HepG2 (cell line): ENCODE measurements around the gene FUCA1. TPM values are rescaled to one million over a fixed set of nuclear protein-coding genes. Genes with fewer than 3 reads are reported as not detected.

Source experiments
- ARID3A ChIP-seq: IDR thresholded peaks from 2 replicates; pipeline ENCODE4 v1.6.1; 2012; ENCODE audit warnings: low read depth, low read length, improper control_type of control experiment
- CENPBD1 ChIP-seq: sonication (generic); formaldehyde crosslinking; IDR thresholded peaks from 2 replicates; pipeline ENCODE4 v1.8.0; 2022; ENCODE audit warnings: missing genetic modification reagents, low read depth, mild to moderate bottlenecking, borderline replicate concordance
- ETV5 ChIP-seq: IDR thresholded peaks from 2 replicates; pipeline ENCODE4 v1.6.1; 2018; ENCODE audit warnings: missing biosample characterization, missing genetic modification reagents, inconsistent platforms, borderline replicate concordance
- FOXO1 ChIP-seq: sonication (generic); formaldehyde crosslinking; IDR thresholded peaks from 2 replicates; pipeline ENCODE4 v1.4.0; 2020; ENCODE audit warnings: missing genetic modification reagents
- HIVEP1 ChIP-seq: sonication (generic); formaldehyde crosslinking; IDR thresholded peaks from 2 replicates; pipeline ENCODE4 v1.4.0; 2020; ENCODE audit warnings: mild to moderate bottlenecking, missing genetic modification reagents
- SSRP1 ChIP-seq: IDR thresholded peaks from 2 replicates; pipeline ENCODE4 v1.6.1; 2016; ENCODE audit warnings: control low read depth
- TOPORS ChIP-seq: sonication (generic); formaldehyde crosslinking; IDR thresholded peaks from 2 replicates; pipeline ENCODE4 v1.8.0; 2023; ENCODE audit warnings: mild to moderate bottlenecking, missing genetic modification reagents
- ZBTB21 ChIP-seq: sonication (generic); formaldehyde crosslinking; IDR thresholded peaks from 2 replicates; pipeline ENCODE4 v1.4.0; 2020; ENCODE audit warnings: missing genetic modification reagents
- ZNF549 ChIP-seq: sonication (generic); formaldehyde crosslinking; IDR thresholded peaks from 2 replicates; pipeline ENCODE4 v1.5.0; 2020; ENCODE audit warnings: missing genetic modification reagents
- polyA plus RNA-seq, 8 experiments: library from polyadenylated mRNA; depleted of rRNA in 3 of 8; stranded (reverse) in 7 of 8; unstranded in 1 of 8; fragments of >200 nt; fragmentation: Illumina TruSeq in 4 of 8; extraction: Trizol in 4 of 8; gene quantifications; 2 replicates each; pipeline versions ENCODE4 v1.2.1 to v1.2.3, GENCODE V29; 2011 to 2016; ENCODE audit warnings: low read depth in 4 of 8, missing spikeins in 1 of 8, mixed read lengths in 1 of 8; ENCODE audit not compliant: insufficient read depth in 1 of 8
- total RNA-seq, 5 experiments: library from RNA; depleted of rRNA; stranded (reverse); fragments of >200 nt; fragmentation: Illumina TruSeq; extraction: Trizol; gene quantifications; 2 replicates each; pipeline ENCODE4 v1.2.3, GENCODE V29; 2016; ENCODE audit warnings: low read depth in 1 of 5
- TF ChIP-seq, protein P1 (sequence below): sonication (generic); formaldehyde crosslinking; conservative IDR thresholded peaks from 2 replicates; pipeline ENCODE4 v1.8.0; 2022; ENCODE audit warnings: mild to moderate bottlenecking, moderate library complexity, missing genetic modification reagents
- TF ChIP-seq, protein P2 (sequence below): sonication (generic); formaldehyde crosslinking; IDR thresholded peaks from 2 replicates; pipeline ENCODE4 v1.5.1; 2020; ENCODE audit warnings: mild to moderate bottlenecking, missing genetic modification reagents, borderline replicate concordance
- TF ChIP-seq, protein P3 (sequence below): sonication (generic); formaldehyde crosslinking; IDR thresholded peaks from 2 replicates; pipeline ENCODE4 v1.9.0; 2021; ENCODE audit warnings: missing genetic modification reagents, borderline replicate concordance
- TF ChIP-seq, protein P4 (sequence below), 2 experiments: sonication (generic) in 1 of 2; formaldehyde crosslinking in 1 of 2; IDR thresholded peaks; 2 replicates each; pipeline versions ENCODE4 v1.5.1 to v1.6.1; 2011 to 2020; ENCODE audit warnings: borderline replicate concordance in 1 of 2, low read depth in 1 of 2, low read length in 1 of 2, mild to moderate bottlenecking in 1 of 2, missing genetic modification reagents in 1 of 2, moderate library complexity in 1 of 2

The FUCA1 gene
- total and polyA plus RNA-seq, 2 of the 13 experiments (the other 11 are each of a cell fraction or from before 2014, with no cell fraction given), result 32.7 to 33.6 TPM

- TF ChIP-seq, protein P1, sequence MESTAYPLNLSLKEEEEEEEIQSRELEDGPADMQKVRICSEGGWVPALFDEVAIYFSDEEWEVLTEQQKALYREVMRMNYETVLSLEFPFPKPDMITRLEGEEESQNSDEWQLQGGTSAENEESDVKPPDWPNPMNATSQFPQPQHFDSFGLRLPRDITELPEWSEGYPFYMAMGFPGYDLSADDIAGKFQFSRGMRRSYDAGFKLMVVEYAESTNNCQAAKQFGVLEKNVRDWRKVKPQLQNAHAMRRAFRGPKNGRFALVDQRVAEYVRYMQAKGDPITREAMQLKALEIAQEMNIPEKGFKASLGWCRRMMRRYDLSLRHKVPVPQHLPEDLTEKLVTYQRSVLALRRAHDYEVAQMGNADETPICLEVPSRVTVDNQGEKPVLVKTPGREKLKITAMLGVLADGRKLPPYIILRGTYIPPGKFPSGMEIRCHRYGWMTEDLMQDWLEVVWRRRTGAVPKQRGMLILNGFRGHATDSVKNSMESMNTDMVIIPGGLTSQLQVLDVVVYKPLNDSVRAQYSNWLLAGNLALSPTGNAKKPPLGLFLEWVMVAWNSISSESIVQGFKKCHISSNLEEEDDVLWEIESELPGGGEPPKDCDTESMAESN, result no peak
- TF ChIP-seq CENPBD1 (CRISPR knock-in tag) (no peak), ETV5 (no peak), ZBTB21 (CRISPR knock-in tag) (no peak), TOPORS (CRISPR knock-in tag) (no peak), ZNF549 (CRISPR knock-in tag) (no peak), SSRP1 (CRISPR knock-in tag) (peak; percentile 77; the same call in 1 of the 2 replicates), HIVEP1 (CRISPR knock-in tag) (0 out of 2 replicates have a peak, but pooled peaks have one; percentile 5), ARID3A (no peak), FOXO1 (CRISPR knock-in tag) (no peak)
- TF ChIP-seq, protein P2, sequence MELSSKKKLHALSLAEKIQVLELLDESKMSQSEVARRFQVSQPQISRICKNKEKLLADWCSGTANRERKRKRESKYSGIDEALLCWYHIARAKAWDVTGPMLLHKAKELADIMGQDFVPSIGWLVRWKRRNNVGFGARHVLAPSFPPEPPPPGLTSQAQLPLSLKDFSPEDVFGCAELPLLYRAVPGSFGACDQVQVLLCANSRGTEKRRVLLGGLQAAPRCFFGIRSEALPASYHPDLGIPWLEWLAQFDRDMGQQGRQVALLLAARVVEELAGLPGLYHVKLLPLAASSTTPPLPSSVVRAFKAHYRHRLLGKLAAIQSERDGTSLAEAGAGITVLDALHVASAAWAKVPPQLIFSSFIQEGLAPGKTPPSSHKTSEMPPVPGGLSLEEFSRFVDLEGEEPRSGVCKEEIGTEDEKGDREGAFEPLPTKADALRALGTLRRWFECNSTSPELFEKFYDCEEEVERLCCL, result no peak
- TF ChIP-seq, protein P3, sequence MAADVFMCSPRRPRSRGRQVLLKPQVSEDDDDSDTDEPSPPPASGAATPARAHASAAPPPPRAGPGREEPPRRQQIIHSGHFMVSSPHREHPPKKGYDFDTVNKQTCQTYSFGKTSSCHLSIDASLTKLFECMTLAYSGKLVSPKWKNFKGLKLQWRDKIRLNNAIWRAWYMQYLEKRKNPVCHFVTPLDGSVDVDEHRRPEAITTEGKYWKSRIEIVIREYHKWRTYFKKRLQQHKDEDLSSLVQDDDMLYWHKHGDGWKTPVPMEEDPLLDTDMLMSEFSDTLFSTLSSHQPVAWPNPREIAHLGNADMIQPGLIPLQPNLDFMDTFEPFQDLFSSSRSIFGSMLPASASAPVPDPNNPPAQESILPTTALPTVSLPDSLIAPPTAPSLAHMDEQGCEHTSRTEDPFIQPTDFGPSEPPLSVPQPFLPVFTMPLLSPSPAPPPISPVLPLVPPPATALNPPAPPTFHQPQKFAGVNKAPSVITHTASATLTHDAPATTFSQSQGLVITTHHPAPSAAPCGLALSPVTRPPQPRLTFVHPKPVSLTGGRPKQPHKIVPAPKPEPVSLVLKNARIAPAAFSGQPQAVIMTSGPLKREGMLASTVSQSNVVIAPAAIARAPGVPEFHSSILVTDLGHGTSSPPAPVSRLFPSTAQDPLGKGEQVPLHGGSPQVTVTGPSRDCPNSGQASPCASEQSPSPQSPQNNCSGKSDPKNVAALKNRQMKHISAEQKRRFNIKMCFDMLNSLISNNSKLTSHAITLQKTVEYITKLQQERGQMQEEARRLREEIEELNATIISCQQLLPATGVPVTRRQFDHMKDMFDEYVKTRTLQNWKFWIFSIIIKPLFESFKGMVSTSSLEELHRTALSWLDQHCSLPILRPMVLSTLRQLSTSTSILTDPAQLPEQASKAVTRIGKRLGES, result no peak
- TF ChIP-seq, protein P4, sequence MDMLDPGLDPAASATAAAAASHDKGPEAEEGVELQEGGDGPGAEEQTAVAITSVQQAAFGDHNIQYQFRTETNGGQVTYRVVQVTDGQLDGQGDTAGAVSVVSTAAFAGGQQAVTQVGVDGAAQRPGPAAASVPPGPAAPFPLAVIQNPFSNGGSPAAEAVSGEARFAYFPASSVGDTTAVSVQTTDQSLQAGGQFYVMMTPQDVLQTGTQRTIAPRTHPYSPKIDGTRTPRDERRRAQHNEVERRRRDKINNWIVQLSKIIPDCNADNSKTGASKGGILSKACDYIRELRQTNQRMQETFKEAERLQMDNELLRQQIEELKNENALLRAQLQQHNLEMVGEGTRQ (IDR thresholded peaks at IDR 0.05; ENCODE audit: low read depth, low read length), result no peak
- TF ChIP-seq, protein P4 (CRISPR knock-in tag; IDR thresholded peaks at IDR 0.05; ENCODE audit: borderline replicate concordance), result no peak
- TF ChIP-seq, all 625 proteins: peak for 6
These were observed 68.9 kb downstream of the FUCA1 start (continued) for GRCh38 chr1:23799255-23799569.
